Stimulated activated CD4-positive, alpha-beta T cell treated with anti-CD3 and anti-CD28 coated beads, Interleukin-4, amount 100 ng/mL, for 48 hours (primary cell): ENCODE results near the gene SNRNP70.
"Not testable (repeated sequence)": the region's sequence is repeated elsewhere in the genome, so short reads cannot be mapped to it uniquely, and the experiment has no call there.

Source experiments
- DNase-seq, 2 donors: peaks; one replicate each; pipeline ENCODE4 v3.0.0-alpha.2; 2020; ENCODE audit warnings: low read depth in 2 of 2

The SNRNP70 gene

DNA sequence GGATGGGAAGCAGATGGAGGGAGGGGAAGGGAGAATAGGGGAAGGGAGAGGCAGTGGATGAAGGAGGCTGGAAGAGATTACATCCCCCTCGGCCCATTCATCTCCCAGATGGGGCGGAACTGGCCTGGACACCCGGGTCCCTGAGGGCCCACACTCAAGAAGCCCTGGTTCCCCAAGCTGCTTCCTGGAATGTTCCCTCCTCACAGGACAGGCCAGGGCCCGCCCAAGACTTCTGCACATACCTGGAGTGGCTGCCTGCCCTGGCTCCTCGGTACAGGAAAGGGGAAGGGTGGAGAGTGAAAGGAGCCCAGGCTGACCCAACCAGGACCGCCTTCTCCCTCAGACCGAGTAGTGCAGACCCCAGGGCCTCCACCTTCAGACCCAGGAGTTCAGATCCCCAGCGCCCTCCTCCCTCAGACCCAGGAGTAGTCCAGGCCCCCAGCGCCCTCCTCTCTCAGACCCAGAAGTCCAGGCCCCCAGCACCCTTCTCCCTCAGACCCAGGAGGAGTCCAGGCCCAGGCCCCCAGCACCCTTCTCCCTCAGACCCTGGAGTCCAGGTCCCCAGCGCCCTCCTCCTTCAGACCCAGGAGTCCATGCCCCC, 21.1 kb upstream of the SNRNP70 start:
- DNase-seq, result no peak

DNA sequence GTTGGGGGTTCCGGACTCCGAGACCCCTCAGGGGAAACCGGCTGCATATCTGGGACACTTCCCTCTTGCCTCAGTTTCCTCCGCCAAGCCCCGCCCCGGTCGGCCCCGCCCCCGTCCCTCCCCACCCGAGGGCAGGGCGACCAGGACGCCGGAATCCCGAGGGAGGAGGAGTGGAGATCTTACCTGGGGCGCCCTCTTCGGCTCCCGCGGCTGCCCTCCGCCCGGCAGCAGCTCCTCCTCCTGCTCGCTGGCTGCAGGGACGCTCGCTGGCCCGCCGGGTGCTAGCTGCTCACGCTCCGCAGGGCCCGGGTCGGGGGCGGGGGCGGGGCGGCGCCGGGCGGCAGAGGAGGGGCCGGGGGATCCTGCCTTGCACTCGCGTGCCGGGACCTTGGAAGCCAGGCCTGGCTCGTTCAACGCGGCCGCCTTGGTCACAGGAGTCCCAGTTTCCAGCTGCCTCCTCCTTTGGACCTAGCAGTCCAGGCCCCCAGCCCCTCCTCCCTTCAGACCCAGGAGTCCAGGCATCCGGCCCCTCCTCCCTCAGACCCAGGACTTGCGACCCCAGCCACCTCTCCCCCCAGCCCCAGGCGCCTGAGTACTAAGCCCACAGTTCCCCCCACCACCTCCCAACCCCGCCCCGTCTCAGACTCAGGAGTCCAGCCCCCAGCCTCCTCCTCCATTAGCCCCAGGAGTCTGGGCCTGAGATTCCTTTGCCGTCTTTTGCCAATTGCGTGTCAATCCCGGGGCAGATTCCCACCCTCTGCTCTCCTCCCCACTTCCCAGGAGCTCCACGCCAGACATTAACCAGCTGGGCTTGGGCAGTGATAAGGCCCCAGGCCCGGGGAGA, 20.3 kb upstream of the SNRNP70 start, which contains the start of gene NTF4:
Gene NTF4 (minus strand): TSS at position 51 of the 844 bp plus-strand sequence. CDS start 2,821 bp downstream, outside the sequence.
- no peak for DNase-seq

DNA sequence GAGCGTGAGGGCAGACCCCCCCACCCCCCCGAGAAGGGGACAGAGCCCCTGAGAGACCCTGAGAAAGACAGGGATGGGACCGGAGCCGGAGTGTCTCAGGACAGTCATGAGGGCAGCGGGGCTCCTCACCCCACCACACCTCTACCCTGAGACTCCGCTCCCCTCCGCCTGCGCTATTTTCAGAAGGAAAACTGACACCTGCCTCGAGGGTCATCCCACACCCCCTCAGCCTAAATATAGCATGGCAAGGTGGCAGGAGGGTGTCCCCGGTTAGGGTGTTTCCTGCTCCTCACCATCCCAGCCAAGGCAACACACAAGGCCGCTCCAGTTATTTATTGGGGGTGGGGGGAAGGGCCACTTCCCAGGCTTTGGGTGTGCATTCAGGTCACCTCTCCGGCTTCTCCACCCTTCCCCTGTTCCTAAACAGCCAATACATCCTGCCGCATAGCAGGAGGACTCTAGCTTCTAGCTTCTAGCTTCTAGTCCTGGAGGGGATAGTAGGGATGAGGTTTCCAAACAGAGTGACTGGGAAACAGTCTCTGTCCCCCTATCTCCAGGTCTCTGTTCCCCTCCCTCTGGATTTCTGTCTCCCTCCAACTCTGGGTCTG, 19.2 kb upstream of the SNRNP70 start:
- no peak for DNase-seq

DNA sequence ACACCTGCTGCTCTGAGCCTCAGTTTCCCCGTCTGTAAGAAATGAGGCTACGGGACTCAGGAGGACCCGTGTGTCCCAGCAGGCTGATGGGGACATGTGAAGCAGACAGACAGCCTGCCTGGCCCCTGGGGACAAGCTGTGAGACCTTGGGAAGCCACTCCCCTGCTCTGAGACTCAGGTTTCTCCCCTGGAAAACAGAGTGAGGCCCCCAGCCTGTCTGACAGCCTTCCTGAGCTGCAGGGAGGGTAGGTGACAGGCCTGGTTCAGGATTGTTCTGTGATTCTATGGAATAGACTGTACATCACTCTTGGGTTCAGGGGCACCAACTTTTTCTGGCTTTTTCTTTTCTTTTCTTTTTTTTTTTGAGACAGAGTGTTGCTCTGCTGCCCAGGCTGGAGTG, 17.7 kb upstream of the SNRNP70 start:
- no peak for DNase-seq

DNA sequence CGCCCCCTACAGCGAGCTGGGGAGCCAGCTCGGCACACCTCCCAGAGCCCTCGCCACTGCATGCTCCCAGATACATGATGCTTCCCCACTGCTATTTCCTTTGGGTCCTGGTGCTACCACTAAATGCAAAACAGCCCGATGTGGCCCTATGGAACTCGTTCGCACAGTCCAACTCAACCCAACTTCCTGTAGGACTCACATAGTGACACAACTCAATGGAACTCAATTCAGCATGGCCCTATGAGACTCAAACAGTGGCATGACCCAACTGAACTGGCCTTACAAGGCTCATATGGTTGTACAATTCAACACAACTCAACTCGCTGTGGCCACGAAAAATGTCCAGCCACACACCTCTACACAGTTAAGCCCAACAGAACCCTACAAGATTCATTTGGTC, 16.2 kb upstream of the SNRNP70 start:
- DNase-seq, result no peak

DNA sequence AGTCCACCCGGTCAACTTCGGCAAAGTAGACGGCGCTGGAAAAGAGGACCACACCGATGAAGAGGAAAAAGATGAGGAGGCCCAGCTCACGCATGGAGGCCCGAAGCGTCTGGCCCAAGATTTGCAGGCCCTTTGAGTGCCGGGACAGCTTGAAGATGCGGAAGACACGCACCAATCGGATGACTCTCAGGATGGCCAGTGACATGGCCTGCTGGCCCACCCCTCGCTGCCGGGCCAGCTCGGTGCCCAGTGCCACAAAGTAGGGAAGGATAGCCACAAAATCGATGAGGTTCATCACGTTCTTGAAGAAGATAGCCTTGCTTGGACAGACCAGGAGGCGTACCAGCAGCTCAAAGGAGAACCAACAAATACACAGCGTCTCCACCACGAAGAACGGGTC, 14.8 kb upstream of the SNRNP70 start:
- no peak for DNase-seq

DNA sequence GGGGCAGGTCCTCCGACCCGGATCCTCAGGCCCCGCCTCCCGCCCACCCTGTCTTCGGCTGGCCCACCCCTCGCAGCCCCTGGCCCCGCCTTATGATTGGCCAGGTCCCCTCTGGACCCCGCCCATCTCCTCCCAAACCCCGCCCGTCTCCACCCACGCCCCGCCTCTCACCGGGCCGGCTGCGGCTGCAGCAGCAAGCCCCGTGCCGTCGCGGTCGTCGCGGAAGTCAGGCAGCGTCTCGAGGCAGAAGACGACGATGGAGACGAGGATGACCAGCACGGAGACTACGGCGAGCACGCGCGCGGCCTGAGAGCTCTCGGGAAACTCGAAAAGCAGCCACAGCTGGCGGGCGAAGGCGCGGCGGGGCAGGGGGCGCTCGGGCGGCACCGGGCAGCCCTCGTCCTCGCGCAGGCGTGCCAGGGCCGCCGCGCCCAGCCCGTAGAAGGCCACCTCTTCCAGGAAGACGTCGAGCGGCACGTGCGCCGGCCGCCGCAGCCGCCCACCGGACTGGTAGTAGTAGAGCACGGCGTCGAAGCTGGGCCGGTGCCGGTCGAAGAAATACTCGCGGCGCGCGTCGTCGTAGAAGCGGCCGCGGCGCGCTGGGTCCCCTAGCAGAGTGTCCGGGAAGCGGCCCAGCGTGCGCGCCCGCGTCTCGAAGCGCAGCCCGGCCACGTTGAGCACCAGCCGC, 13.2 kb upstream of the SNRNP70 start:
- no peak for DNase-seq

DNA sequence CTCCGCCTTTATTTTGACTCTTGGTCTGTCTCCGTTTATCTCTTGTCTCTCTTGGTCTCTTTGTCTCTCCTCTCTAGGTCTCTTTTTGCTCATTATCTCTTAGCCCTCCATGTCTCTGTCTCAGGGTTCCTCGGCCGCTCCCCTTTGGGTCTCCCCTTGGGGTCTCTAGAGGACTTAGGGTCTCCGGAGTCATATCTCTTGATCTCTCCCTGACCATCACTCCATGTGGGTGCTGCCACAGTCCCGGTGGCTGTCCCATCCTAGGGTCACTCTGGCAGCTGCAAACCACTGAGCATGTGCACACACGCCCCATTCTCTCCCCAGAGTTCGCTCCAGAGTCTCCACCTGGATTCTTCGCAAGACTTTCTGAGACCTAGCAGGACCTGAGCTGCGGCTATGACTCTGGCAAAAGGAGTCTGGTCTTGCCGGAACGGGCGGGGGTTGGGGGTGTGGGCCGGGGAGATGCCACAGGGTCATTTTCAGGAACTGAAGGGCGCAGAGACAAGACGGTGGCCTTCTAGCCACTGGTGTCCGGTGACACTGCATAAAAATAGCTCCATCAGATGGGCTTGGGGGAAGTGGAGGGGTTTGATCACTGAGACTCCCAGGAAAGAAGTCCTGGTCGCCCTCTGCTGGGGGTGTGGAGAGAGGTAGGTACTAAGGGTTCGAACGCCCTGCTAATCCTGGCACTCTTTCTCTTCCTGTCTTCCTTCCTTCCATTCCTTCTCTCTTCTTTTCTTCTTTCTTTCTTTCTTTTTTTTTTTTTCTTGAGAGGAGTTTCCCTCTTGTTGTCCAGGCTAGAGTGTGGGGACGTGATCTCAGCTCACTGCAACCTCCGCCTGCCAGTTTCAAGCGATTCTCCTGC, 11.5 kb upstream of the SNRNP70 start:
- no peak for DNase-seq

DNA sequence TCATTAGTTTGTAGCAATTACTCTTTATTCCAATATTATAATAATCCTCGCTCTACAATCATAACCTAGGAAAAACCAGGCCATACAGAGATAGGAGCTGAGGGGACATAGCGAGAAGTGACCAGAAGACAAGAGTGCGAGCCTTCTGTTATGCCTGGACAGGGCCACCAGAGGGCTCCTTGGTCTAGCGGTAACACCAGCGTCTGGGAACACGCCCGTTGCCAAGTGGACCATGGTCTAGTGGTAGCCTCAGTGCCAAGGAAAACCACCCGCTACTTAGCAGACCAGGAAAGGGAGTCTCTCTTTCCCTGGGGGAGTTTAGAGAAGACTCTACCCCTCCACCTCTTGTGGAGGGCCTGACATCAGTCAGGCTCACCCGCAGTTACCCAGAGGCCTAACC, 10.4 kb upstream of the SNRNP70 start:
- DNase-seq, result not testable (repeated sequence)

DNA sequence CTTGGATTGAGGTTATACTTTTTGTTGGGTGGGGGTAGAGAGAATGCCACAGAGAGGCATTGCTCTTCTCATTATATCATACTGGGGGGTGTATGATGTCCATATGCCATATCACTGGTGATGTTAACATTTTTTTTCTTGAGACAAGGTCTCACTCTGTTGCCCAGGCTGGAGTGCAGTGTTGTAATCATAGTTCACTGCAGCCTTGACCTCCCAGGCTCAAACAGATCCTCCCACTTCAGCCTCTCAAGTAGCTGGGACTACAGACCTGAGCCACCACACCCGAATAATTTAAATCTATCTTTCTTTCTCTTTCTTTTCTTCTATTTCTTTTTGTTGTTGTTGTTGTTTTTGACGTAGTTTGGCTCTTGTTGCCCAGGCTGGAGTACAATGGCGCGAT, 4.9 kb upstream of the SNRNP70 start:
- no peak for DNase-seq

DNA sequence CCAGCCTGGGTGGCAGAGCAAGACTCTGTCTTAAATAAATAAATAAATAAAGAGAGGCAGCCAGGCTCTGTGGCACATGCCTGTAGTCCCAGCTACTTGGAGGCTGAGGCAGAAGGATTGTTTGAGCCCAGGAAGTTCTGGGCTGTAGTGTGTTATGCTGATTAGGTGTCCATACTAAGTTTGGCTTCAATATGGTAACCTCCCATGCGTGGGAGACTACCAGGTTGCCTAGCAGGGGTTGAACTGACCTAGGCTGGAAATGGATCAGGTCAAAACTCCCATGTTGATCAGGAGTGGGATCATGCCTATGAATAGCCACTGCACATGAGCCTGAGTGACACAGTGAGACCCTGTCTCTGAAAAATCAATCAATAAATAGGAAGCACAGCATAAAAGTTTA, 4.0 kb upstream of the SNRNP70 start:
- DNase-seq, result no peak

DNA sequence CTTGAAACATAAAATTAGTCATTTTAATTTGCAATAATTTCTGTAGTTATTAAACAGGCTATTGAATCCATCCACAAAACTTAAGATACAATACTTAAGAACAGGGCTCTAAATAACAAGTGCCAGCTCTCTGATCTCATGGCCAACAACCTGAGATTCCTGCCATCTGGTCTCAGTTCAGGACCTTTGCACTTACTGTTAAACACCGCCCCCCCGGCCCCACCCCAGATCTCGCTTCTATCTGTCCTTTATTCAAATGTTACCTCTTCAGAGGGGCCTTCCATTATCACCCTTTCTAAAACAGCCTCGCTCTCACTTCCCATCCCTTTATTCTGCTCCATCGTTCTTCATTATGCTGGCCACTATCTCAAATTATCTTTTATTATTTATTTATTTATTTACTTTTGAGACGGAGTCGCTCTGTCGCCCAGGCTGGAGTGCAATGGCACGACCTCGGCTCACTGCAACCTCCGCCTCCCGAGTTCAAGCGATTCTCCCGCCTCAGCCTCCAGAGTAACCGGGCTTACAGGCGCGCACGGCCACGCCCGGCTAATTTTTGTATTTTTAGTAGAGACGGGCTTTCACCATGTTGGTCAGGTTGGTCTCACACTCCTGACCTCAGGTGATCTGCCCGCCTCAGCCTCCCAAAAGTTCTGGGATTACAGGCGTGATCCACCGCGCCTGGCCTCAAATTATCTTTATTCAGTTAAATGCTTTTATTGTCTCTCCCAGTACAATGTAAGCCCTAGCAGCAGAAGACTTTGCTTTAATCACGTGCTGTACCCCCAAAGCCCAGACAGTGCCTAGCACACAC, 838 bp upstream of the SNRNP70 start:
- no peak for DNase-seq

DNA sequence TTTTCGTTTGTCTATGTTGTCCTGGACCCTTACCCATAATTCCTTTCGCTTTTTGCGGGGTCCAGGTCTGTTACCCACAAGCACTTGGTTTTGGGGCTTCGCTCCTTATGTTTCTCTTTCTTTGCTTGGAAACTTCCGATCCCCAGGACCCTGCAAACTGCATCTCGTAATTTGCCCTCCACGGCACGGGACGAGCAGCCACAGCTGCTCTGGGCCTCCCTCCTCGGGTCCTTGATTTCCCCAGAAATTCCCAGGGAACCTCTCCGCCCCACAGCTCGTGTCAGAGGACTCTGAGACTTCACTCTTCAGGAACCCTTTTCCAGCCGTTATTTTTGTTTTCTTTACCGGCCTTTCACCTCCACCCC, 599 bp downstream of the SNRNP70 start:
- DNase-seq, result no peak

DNA sequence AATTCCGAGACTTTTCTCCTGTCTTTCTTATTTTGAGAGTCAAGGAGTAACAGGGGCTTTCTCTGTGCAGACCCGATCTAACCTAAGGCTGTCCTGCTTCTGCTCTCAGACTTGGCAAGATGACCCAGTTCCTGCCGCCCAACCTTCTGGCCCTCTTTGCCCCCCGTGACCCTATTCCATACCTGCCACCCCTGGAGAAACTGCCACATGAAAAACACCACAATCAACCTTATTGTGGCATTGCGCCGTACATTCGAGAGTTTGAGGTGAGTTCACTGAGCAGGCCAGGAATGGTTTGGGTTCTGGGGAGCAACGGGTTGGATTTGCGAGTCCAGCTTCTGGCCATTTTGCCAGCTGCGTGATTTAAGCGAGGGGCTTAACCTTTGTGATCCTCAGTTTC, 1.0 kb downstream of the SNRNP70 start:
- no peak for DNase-seq

DNA sequence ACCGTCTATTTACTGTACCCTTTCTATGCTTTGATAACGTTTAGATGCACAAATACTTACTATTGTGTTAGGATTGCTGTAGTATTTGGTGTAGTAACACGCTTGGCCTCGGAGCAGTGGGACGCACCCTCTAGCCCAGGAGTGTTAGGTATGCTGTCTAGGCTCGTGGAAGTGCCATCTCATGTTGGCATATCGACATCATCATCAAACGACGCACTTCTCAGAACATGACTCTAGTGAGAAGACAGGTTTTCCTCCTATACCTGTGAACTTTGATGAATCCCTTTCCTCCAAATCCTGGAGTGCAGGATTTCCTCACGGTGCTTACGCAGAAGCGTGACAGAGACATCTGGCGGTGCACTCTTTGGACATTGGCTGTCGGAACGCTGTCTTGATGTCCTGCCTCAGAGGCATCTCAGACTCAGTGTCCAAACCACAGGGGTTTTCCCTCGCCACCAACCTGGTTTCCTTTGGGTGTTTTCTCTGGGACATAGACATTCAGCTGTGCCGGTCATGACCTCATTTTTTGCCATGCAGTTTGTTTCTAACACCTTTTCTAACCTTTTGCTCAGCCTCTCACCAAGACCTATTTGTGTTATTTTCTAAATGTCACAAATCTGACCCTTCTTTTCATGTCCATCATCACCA, 6.3 kb downstream of the SNRNP70 start:
- no peak for DNase-seq

DNA sequence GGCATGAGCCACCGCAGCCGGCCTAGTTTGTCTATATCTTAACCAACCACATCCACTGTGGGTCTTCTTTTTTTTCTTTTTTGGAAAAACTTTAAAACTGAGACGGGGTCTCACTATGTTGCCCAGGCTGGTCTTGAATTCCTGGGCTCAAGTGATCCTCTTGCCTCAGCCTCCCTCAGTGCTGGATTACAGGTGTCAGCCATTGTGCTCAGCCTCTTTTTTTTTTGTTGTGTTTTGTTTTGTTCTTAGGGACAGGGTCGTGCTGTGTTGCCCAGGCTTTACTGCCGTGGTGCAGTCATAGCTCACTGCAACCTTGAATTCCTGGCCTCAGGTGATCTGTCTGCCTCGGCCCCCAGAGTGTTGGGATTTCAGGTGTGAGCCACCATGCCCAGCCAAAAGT, 7.4 kb downstream of the SNRNP70 start:
- no peak for DNase-seq

DNA sequence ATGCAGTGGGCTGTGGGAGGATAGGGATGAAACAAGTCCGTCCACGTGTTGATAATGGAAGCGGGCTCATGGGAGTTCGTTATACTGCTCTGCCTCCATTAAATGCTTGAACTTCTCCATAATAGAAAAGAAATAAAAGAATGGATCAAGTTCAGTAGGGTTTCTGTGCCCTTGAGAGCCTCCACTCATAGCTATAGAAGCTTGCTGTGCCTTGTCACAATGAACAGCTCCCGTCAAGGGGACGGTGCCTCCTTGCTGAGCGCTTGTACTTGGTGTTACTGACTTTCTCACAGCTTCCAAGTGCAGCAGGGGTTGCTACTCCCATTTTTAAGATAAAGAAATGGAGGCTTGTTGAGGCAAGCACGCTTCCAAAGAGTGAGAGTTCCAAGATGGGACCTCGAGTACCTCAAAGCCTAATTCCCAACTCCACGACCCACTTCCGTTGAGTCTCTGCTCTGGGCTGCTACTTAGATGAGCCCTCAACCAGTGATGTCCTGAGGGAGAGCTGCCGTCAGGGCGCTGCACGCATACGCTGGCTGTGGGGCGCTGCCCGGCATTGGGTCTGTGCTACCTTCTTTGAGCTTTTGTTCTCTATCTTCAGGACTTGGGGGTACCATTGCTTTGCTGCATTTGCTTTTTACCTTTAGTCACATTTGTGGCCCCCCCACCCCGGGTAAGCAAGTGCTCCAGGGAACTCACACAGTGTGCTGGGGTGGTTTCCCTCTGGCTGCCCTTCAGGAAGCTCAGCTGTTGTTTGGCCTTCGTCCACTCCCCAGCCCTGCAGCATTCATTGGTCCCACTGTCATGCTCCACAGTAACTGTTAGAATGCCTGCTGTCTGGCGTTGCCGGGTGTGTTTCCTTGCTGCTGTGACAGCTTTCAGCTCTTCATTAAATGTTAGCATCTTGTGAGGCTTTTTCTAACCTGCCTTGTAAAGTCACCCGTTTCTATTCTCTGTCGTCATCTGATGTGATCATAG, 9.5 kb downstream of the SNRNP70 start:
- no peak for DNase-seq

DNA sequence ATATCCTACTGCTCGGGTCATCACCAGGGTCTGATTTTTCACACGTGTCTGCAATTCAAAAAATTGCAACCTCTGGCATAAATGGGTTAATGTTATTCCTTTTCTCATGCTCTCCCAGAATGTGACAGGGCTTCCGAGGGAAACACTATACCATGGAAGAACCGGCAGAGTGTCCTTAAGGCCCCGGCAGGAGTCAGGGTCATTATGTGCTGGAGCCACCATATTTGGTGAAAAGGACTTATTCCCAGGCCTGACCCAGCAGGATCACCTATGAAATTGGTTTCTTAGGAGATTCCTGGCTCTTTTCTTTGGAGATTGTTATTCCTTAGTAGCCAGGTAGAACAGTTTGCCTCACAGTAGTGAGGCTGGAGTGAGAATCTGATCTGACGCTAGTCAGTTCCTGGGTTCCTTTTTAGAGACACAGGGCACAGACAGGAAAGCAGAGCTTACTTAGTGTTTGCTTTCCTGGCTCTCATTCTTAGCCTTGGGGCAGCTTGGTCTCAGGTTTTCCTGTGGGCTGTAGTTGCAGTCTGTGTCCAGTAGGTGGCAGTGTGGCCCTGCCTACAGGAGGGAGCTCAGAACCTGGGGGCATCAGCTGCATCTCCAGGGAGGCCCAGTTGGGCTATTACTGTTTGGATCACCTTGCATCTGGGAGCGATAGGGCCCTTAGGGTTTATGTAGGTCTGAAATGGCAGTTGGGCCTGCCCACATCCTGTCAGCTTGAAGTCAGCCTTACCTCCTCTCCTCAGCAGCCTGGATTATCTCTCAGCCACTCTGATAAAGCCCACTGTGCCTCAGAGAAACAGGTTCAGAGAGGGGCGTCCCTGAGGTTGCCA, 12.4 kb downstream of the SNRNP70 start:
- peak; percentile 47 to 53 for DNase-seq
